GM18508 (cell line): ENCODE results near the gene NQO2.
"Not testable (repeated sequence)": the region's sequence is repeated elsewhere in the genome, so short reads cannot be mapped to it uniquely, and the experiment has no call there.

Experiments used
- ATAC-seq: cut with Tn5 transposase; IDR thresholded peaks from one replicate; pipeline ENCODE4 v1.9.1; 2021; ENCODE audit warnings: moderate number of reproducible peaks; ENCODE audit not compliant: insufficient read depth, unreplicated experiment

Gene NQO2

GRCh38 chr6:2969549-2969948, 30.1 kb upstream of the NQO2 start:
- no peak for ATAC-seq

- ATAC-seq: no peak
Observed at GRCh38 chr6:2970034-2970685, 29.5 kb upstream of the NQO2 start.

GRCh38 chr6:2970753-2971419, 28.8 kb upstream of the NQO2 start:
- ATAC-seq: no peak

GRCh38 chr6:2971420-2972218, 28.1 kb upstream of the NQO2 start, which contains the start of gene SERPINB6:
SERPINB6 (minus strand) TSS chr6:2971567; CDS start chr6:2959332, 12,235 bp downstream.
- ATAC-seq: no peak

GRCh38 chr6:2972219-2972487, 27.5 kb upstream of the NQO2 start:
- ATAC-seq: not testable (repeated sequence)

- ATAC-seq: not testable (repeated sequence)
Observed at GRCh38 chr6:2972685-2973084, 27.0 kb upstream of the NQO2 start.

- ATAC-seq: not testable (repeated sequence)
Observed at GRCh38 chr6:2973180-2973579, 26.5 kb upstream of the NQO2 start.

GRCh38 chr6:2973676-2974075, 26.0 kb upstream of the NQO2 start:
- no peak for ATAC-seq

GRCh38 chr6:2976060-2976459, 23.6 kb upstream of the NQO2 start:
- ATAC-seq: no peak

- no peak for ATAC-seq
Observed at GRCh38 chr6:2976571-2977085, 23.1 kb upstream of the NQO2 start.

- no peak for ATAC-seq
Observed at GRCh38 chr6:2977290-2977689, 22.4 kb upstream of the NQO2 start.

GRCh38 chr6:2977799-2978590, 21.7 kb upstream of the NQO2 start:
- no peak for ATAC-seq

- ATAC-seq: no peak
Observed at GRCh38 chr6:2978923-2979322, 20.8 kb upstream of the NQO2 start.

GRCh38 chr6:2979819-2980464, 19.8 kb upstream of the NQO2 start:
- ATAC-seq: no peak

GRCh38 chr6:2980465-2980855, 19.2 kb upstream of the NQO2 start:
- no peak for ATAC-seq

GRCh38 chr6:2982426-2983117, 17.1 kb upstream of the NQO2 start:
- no peak for ATAC-seq

GRCh38 chr6:2984738-2985406, 14.8 kb upstream of the NQO2 start:
- ATAC-seq: no peak

GRCh38 chr6:2986722-2987221, 12.9 kb upstream of the NQO2 start:
- no peak for ATAC-seq

- ATAC-seq: no peak
Observed at GRCh38 chr6:2988094-2988425, 11.6 kb upstream of the NQO2 start.
